Heart left ventricle (tissue), 13 donors: Measurements from ENCODE around the gene PHF20.
"Not testable (repeated sequence)": the region's sequence is repeated elsewhere in the genome, so short reads cannot be mapped to it uniquely, and the experiment has no call there.

ENCODE experiments used
- POLR2A ChIP-seq, 2 donors: fragments of 450-650 bp; IDR thresholded peaks; one replicate each; pipeline ENCODE4 v1.6.1; 2017; ENCODE audit warnings: antibody characterized with exemption in 2 of 2, mild to moderate bottlenecking in 2 of 2, moderate library complexity in 2 of 2
- TF ChIP-seq, protein P1 (sequence below), 12 donors: fragments of 200-600 bp; sonication (generic) in 4 of 12; IDR thresholded peaks; one replicate each; pipeline versions ENCODE4 v1.5.0 to v1.8.0; 2018 to 2022; ENCODE audit warnings: antibody characterized with exemption in 12 of 12, mild to moderate bottlenecking in 5 of 12
- donor health status: ischemic (EF 13 %, LVEDD 7.1; RV severe dilation, severe dysfunction).
- donor health status: DM: no; HTN: yes; CAD: no.
- donor health status: DM: no; HTN: no; CAD: no.
- donor health status: ischemic (EF 25% LVEDD 6.9; RV normal size, moderate dysfunction).
- donor health status: ischemic (EF 25% LVEDD 5.7; RV mildly dilated, moderate dysfunction).
- donor health status: ischemic (EF 35%, LVEDD 5.7; RV mildly dilated, moderate dysfunction).
- donor health status: nonischemic (EF 11% LVEDD 7.7; RV severe dilation, severe dysfunction).
- donor health status: DM: yes; HTN: yes; CAD: no.
- donor health status: PGD.
- donor health status: ischemic (EF 29% LVEDD 5.4; RV normal size, mild dysfunction).
- donor health status: nonischemic (EF 23%, LVEDD 6.1; RV moderate dilation, normal function).

GRCh38 chr20:35901230-35901629, 129.4 kb downstream of the PHF20 start:
- TF ChIP-seq, protein P1, sequence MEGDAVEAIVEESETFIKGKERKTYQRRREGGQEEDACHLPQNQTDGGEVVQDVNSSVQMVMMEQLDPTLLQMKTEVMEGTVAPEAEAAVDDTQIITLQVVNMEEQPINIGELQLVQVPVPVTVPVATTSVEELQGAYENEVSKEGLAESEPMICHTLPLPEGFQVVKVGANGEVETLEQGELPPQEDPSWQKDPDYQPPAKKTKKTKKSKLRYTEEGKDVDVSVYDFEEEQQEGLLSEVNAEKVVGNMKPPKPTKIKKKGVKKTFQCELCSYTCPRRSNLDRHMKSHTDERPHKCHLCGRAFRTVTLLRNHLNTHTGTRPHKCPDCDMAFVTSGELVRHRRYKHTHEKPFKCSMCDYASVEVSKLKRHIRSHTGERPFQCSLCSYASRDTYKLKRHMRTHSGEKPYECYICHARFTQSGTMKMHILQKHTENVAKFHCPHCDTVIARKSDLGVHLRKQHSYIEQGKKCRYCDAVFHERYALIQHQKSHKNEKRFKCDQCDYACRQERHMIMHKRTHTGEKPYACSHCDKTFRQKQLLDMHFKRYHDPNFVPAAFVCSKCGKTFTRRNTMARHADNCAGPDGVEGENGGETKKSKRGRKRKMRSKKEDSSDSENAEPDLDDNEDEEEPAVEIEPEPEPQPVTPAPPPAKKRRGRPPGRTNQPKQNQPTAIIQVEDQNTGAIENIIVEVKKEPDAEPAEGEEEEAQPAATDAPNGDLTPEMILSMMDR (IDR thresholded peaks at IDR 0.05) = not testable (repeated sequence)
- not testable (repeated sequence) for TF ChIP-seq POLR2A (IDR thresholded peaks at IDR 0.05)
